HG03457 (cell line): ENCODE results near the gene EXOC6B.
A peak's percentile ranks its signal among the peaks of the same experiment; 100 is the strongest.

Source experiments
- ATAC-seq: cut with Tn5 transposase; IDR thresholded peaks from one replicate; pipeline ENCODE4 v1.9.1; 2021; ENCODE audit warnings: moderate number of reproducible peaks; ENCODE audit not compliant: unreplicated experiment

EXOC6B gene

DNA sequence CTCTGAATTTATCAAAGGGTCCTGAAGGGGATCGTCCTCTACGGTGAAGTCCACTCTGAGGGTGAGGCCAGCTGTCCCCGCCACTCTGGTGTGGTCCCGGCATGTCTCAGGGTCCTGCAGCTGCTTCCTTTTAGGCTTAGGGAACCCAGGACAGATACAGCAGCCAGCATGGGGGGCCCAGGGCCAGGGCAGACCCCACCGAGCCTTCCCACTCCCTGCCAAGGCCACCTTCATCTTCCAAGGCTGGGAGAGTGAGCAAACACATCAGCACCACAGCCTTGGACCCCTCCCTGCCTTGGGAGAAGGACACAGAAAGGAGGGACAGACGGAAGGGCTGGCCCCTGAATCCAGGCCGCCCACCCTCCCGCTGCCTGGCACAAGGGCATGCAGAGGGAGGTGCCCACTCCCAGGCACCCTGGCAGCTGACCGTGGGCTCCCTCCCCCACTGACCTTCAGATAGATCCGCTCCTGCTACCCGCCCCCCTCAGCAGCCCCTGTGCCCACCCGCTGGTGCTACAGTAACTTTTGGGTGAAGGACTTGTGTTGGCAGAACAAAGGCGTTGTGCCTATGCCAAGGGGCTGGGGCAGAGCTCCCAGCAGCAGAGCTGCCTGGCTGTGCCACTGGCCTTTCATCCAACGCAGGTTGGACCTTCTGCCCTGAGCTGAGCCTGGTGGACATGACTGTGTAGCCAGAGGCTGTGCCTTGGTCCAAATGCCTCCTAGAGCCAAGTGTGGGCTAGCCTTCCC, 685.8 kb downstream of the EXOC6B start:
- ATAC-seq = no peak

DNA sequence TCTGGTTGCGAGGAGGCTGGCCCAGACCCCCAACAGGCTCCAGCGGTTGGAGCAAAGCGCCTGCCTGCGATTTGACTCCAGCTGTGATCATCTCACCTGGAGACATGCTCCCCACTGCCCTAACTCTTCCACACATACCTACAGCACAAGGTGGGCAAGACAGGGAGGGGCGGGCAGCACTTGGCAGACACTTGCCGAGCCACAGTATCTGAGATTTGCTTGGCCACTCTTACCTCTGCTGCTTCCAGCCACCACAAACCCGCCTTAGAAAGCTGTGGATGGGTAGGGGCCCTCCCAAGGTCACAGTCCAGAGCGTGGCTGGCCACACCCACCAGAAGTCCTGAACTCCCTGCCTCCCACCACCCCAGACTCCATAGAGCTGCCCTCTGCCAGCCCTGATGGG, 686.4 kb downstream of the EXOC6B start:
- ATAC-seq = no peak

DNA sequence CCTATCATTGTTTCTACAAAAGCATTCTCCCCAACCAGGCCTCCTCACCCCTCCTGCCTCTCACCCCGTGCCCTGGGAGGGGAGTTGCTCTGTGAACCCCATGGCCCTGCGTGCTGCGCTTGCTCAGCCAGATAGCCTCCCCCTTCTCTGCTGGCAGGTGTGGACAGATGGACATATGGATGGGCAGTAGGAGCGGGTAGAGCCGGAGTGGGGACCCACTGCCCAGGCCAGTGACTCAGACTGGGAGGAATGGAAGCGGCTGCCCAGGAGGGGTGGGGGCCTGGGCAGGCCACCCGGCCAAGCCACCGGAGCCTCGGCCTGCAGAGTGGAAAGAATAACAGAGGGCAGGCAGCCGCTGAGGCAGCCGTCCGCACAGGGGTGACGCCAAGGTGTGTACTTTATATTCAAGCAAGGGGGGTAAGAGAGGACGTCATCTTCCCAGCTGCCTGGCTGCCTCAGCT, 686.9 kb downstream of the EXOC6B start:
- ATAC-seq = no peak

DNA sequence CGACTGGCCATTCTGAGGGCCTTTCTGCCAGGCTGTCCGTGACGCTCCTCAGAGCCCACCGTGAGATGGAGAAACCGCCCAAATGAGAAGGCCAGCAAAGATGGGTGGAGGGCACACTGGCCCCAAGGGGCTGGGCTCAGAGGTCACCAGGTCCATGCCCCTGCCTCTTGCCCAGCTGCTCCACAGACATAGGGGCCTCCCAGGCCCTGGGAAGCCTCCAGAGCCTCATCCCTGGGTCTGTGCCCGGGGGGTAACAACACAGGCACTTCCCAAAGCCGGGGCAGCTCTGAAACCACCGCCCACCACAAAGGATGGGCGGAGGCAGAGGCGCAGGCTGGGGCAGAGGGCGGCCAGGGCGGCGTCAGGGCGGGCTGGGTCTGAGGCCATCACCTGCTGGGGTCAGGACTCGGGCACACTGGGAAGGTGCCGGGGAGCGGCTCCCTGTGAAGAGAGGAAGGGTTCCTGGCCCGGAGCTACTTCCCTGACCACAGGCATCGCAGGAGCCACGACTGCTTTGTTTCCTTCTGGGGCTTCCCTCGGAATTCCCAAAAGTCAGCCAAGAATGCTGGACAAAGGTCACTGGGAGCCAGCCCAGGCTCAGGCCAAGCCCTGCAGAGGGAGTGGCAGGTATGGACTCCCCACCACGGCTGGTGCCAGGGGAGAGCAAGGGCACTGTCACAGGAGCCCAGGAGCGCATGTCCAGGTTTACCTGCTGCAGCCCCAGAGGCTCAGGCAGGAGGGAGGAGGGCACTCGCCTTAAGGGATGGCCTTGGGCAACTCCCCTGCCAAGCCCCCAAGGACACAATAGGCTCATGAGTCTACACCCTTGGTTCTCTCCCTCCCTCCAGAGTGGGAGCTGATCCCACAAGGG, 687.6 kb downstream of the EXOC6B start:
- ATAC-seq = no peak

DNA sequence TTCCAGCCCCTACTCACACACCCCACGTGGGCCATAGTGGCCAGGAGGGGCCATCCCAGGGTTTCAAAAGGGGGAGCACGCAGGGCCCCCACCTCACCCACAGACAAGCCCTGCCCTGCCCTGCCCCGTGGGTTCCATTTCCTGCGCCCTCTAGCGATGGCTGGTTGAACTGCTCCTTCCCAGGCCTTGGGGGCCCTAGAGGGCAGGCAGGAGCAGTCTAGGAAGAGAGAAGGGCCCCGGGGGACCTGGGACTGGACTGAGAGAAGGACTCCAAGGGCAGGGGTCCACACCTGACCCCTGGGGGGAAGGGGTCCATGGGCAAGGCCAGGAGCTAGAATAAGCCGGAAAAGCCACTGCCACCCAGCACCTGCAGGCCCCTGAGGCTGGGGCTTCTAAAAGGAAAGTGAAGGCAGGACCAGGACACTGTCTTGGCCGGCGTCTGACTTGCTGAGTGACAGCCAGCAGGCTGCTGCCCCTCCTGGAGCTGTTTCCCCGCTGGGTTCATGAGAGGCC, 688.3 kb downstream of the EXOC6B start:
- peak; percentile 62 for ATAC-seq

DNA sequence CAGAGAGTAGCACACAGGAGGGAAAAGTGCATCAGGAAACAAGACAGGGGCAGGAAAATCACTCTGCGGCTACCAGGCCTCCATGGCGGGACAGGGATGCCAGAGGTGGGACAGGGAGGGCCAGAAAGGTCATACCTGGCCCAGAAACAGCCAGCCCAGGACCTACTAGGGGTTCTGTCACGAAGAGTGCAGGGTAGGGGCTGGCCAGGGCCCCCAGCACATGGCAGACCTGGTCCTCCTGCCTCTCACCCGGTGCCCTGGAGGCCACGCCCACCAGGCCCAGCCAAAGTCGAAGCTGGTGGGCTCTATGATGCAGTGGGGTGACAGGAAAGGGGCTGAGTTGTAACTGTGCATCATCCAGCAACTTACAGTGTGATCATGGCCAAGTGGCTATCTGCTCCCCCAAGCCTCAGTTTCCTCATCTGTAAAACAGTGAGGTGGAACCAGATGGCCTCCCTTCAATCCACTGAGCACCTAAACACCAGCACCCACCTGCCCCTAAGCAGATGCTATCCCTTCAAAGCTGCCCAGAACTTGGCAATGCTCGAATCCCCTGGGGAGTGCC, 688.8 kb downstream of the EXOC6B start:
- ATAC-seq = no peak

DNA sequence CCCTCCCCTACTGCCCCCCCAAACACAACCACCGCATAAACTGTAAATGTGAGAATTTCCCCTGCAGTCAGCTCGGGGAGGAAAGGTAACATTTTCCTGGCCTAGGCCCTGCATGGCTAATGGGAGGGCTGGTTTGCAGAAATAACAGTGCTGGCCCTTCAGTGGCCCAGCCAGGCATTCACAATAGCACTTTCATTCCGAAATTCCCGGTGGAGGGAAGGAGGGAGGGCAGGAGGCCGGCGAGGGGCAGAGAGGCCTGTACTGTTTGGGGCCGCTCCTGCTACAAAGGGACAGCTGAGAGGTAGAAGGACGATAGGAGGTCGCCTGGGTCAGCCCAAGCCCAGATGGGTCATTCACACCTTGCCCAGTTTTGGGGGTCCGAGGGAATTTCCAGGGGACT, 689.5 kb downstream of the EXOC6B start:
- no peak for ATAC-seq

DNA sequence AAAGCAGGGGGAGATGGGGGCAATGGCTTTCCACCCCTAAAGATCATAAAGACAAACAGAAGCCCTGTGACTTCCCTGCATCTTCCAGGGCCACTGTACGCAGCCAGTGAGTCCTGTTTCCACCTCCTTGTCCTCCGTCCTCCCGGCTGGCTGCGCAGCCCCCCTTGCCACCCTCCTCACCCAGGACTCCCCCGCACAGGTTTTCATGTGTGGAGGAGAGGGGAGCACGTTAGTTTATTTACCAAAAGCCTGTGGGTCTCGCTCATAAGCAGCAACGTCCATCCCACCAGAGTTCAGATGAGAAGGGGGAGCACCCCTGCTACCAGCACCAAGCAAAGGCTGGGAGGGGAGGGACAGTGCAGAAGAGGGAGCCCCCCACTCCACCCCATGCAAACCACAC, 689.9 kb downstream of the EXOC6B start:
- ATAC-seq = no peak

DNA sequence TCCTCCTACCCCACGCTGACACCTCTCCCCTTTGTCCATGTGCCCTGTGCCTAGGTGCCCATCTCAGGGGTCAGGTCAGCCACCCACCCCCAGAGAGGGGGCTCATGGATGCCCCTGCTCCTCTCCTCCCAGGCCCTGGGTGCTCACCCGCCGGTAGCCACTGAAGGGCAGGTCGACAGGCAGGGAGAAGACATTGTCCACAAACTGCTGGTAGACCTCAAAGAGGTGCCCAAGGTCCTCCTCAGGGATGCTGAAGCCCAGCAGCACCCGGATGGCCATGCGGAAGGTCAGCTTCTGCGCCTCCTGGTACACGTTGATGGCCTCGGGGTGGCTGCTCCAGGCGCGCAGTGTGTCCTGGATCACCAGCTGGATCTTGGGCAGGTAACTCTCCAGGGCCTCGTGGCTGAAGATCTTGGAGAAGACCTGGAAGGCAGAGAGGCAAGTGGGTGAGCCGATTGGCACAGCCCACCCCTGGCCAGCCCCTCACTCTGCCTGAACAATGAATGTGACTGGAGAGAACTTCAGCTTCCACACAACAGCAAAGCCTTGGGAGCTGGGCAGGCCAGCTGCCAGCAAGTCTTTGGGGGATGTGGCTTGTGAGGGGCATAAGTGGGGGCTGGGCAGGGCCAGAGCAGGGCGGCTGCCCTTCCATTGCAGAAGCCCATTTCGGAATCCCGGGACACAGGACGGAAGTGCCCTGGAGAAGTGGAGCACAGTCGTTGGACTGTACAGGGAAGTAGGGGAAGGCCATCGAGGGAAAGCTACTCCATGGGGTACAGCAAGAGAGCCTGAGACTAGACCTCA, 690.6 kb downstream of the EXOC6B start:
- ATAC-seq = no peak

DNA sequence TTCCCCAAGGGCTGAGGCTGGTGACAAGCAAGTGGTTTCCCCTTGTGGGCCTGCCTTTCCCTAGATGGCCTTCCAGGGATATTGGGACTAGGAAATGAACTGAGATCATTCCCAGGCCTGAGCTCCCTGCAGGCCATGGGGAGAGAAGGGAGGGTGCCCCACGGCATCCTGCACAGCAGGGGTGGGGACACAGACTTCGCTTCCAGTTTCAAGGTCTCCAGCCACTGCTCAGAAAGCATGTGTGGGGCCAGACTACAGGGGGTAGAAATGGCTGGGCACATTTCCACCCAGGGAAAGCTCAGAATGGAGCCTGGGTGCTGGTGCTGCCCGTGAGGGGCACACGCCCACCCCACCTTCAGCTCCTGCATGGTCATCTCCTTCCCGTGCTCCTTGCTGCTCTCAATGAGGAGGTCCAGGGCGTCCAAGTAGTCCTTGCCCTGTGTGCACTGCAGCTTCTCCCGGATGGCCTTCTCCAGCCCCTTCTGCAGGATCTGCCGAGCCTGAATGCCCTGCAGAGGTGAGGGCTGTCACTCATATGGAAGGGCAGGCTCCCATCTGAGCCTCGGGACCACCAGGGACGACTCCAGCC, 691.3 kb downstream of the EXOC6B start:
- no peak for ATAC-seq

DNA sequence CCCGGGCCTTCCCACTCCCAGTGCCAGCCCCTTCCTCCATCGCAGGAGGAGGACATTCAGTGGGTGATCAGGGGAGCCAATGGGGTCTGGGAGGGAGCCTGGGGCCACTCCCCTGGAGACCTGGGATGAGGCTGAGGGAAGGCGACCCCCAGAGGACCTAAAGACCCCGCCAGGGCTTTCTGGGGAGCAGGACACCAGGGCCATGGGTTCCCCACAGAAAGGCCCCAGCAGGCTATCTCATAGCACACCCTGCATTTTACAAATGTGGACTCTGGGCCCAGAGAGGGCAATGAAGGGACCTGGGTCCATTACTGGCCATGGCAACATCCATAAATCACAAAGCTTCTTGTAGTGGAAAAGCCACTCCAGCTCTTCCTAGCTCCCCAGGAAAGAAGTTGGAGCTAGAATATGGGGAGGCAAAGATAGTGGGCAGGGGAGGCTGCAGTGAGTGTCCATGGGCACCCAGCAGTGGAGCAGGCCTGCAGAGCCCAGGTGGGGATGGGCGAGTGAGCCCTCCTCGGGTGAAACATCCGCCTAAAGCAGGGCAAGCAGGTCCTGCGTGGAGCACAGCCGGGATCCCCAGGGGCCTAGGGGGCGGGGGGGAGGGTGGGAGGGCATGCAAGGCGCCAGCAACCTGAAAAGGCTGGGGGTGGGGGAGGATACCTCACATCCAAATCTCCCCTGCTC, 692.0 kb downstream of the EXOC6B start:
- ATAC-seq = no peak

DNA sequence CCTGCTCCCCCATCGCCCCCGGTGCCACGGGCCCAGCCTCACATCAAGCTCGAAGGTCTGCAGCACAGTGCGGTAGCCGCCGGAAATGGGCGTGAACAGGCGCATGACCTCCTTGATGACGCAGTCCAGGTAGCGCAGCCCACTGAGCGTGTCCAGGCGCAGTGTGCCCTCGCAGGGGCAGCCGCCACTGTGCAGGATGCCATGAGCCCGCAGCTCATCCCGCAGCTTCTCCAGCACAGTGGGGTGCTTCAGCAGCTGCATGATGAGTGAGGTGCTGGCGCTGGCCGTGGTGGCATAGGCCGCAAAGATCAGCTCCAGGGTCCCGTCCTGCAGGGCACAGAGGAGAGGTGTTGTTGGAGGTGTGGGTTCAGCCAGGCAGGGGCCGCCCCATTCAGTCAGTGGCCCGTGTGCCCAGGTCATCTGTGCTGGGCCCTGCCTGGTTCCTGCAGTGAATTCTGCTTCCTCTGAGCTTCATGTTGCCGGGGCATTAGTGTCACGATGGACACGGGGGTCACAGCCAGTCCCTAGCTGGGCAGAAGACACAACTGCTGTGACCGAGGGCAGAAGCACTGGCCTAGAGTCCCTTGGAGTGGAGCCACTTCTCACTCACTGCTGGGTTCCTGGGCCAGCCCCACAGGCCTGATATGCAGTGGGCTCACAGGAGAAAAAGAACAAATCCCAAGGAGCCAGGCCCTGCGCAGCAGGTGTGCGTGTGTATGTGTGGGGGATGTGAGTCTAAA, 692.7 kb downstream of the EXOC6B start:
- no peak for ATAC-seq

DNA sequence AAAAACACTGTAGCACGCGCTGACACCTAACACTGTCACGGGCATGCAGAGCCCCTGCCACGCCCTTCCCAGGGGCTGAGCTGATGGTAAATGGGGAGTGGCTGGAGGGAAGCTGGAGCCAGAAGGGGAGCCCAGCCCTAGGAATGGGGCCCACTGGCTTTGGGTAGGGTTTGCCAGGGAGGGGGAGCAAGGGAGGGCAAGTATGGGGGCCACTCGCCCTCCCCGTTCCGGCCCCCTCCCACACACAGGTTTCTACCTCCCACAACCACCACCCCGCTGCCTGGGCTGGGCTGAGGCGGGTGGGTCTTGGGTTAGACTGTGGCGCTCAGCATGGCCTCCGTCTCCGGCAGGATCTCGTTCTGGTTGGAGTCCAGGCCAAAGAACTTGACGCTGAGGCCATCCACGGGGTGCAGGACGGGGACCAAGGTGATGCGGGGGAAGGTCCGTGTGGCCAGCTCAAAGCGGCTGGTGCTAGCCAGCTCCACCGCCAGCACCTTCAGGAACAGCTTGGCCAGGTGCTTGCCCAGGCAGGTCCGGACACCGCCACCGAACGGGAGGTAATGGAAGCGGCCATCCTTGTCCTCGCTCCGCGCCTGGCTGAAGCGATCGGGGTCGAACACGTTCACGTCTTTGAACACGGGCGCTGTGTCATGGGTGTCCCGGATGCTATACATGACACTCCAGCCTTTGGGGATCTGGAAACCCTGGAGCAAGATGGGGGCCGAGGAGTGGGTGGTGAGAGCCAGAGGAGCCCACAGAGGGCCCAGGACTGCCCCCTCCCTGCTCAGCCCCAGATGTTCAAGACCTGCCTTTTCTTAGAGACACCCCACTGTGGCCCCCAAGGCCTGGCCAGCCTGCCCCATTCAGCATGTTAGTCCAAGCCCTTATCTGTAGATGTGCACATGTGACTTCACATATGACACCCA, 693.7 kb downstream of the EXOC6B start:
- no peak for ATAC-seq

DNA sequence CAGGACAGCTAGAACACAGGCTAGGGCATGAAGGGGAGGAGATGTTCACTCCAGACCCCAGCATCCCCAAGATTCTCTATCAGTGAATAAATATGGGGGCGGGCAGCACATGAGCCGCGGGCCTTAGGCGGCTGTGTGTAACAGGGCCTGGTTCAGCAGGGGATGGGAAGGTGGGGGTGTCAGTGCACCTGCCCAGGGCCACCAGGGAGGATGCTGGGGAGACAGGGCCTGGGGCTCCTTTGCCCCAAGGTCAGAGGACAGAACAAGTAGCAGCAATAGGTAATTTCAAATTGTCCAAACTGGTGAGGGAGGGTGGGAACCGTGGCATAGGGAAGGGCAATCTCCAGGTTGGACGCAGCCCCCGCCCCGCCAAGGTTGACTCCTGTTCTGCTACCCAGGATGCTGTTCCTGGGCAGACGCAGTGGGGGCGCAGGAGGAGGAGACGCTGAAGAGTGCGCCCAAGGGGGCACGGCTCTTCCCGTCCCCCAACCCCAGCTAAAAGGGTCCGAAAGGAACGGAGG, 694.4 kb downstream of the EXOC6B start:
- ATAC-seq = no peak

DNA sequence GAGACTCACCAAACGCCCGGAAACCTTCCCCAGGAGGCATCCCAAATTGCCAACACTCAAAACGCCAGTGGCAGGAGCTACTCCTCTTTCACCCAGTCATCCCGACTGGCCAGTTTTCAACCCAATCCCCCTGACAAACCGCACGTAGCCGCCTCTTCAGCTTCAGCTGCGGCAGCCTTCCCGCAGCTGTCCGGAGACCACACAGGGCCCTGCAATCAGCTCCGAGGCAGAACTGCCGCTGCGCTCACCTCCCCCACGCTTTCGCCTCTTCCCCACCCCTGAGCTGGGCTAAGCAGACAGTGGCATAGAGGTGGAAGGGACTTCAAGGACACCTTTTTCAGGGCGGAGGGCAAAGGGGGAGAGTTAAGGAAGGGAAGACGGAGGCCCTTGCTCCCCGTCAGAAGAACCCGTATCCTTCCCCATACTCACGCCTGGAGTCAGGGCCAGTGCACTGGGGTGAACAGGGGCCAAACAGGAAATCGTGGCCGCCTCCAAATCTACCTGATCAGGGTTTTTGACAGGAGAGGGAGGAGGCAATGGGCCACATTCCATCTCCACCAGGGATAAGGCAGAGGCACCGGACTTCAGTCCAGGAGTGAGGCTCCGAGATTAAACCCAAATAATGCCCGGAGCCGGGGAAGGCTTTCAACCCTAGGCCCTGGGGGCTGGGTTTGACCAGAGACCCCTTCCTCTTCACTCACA, 695.0 kb downstream of the EXOC6B start:
- ATAC-seq = no peak

DNA sequence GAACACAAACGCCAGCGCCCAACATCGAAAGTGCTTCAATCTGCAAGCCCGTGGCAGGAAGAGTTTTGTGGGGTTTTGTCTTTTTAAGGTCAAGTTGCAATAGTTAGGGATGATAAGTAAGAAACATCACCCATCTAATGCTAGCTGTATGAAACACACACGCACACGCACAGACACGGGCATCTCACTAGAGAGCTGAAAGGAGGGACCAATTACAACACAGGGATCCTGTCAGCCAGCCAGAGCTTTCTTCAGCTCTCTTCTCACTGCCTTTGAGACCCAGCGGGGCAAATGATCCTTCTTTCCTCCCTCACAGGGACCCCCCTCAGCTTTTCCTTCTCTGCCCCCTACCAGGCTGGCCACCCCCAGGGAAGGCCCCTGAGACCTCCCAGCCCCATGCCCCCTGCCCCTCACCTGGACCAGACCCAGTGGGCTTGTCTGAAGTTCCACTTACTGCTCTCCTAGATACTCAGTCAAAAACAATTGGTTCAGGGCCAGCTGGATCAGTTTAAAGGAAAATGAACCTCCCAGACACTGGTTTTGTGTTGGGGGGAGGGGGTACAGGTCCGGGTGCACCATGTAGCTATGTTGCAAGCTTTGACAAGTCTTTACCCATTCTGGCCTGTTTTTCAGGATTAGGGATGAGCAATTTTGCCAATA, 696.0 kb downstream of the EXOC6B start:
- ATAC-seq = no peak

DNA sequence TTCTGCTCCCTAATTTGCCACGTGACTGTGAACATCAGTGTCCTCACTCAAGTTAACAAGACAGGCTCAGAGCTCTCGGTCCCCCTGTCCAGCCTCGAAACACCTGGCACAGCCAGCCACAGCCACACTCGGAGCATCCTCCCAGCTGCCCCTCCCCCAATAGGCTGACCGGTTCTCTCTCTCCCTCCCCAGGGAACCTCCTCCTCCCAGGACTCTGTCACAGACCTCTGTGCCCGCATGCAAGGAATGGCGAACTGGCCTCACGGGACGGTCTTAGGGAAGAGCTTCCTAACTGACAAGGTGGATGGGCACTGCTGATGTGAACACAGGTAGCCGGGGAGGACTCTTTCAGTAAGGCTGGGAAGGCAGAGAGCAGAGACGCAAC, 697.0 kb downstream of the EXOC6B start:
- ATAC-seq = no peak
